ENCODE measurements around the gene ACP5.

GRCh38 chr19:11551603-11552235 is 25.7 kb downstream of the ACP5 start:
- TF ChIP-seq, protein P1, sequence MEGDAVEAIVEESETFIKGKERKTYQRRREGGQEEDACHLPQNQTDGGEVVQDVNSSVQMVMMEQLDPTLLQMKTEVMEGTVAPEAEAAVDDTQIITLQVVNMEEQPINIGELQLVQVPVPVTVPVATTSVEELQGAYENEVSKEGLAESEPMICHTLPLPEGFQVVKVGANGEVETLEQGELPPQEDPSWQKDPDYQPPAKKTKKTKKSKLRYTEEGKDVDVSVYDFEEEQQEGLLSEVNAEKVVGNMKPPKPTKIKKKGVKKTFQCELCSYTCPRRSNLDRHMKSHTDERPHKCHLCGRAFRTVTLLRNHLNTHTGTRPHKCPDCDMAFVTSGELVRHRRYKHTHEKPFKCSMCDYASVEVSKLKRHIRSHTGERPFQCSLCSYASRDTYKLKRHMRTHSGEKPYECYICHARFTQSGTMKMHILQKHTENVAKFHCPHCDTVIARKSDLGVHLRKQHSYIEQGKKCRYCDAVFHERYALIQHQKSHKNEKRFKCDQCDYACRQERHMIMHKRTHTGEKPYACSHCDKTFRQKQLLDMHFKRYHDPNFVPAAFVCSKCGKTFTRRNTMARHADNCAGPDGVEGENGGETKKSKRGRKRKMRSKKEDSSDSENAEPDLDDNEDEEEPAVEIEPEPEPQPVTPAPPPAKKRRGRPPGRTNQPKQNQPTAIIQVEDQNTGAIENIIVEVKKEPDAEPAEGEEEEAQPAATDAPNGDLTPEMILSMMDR (IDR thresholded peaks at IDR 0.05; ENCODE audit: poor library complexity, severe bottlenecking), result no peak
- TF ChIP-seq EZH2 (IDR thresholded peaks at IDR 0.05; ENCODE audit: borderline replicate concordance, insufficient read depth, low read length, poor library complexity, severe bottlenecking), result no peak
- no peak for TF ChIP-seq EP300 (conservative IDR thresholded peaks at IDR 0.05; ENCODE audit: poor library complexity, severe bottlenecking)
